Femur (tissue), 1 donor: ENCODE data around the gene LINC00237.

Source experiments
- DNase-seq: peaks from one replicate; pipeline ENCODE4 v3.0.0-alpha.2; 2017

LINC00237 gene

DNA sequence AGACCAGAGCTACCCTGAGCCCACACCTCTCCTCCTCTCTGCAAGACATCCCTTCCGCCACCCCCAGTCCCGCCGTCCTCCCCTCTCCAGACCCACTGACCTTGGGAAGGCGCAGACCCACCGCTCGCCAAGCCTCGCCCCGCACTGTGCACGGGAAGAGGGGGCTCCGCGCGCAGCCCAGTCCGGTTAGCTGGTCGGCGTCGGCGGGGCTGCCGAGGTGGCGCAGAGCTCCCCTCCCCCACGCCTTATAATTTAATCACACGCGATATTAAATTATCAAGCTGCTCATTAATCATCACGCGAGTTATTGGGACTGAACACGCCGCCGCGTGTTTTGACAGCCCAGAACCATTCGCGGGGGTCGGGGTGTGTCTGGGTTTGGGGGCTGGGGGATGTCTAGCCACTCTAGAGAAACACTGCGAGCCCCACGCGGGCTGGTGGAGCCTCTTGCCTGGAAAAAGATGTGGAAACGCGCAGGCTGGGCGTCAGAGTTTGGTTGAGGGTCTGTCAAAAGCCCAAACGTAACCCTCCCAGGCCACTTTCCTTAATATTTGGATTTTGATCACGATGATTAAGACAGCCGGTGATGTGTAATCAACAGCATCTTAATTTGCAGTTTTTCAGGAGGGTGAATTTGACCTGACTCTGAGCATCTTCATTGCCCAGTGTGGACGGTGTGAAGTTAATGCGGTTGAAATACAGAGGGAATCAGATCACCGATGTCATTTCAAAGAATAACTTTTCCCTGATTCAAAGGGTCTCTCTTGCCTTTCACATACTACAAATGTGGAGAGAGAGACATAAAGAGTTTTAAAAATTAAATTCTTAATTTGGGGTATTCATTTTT lies at the start of gene LINC00237:
Gene LINC00237, minus strand, starts transcription at position 188 of the 847 bp plus-strand sequence.
- no peak for DNase-seq

DNA sequence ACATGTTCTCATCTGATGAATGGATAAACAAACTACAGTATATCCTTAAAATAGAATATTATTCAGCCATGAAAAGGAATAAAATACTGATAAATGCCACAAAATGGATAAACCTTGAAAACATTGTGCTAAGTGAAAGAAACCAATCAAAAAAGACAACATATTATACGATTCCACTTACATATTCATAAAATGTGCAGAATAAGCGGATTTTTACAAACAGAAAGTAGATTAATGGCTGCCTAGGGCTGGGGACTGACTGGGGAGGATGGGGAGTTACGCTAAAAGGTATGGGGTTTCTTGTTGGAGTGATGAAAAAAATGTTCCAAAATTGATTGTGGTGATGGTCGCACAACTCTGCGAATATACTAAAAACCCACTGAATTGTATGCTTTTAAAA lies 49.1 kb upstream of the LINC00237 start:
- DNase-seq, result no peak

DNA sequence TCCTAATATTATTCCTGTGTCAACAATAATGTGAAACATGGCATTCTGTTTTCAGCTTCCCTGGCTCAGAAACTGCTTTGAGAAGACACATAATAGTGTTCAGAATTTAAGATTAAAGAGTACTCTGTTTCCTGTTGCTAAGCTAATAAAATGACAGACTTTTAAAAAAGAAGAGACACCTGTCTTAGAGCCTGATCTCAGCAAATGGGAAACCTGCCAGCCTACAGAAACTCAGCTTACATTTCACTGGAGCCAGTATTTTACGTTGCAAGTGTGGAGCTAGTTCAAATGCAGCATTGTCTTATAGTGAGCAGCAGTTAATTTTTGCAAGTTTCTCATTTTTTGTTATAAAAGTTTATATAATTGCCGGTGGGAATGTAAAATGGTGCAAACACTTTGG lies 48.5 kb upstream of the LINC00237 start:
- DNase-seq, result no peak

- no peak for DNase-seq
These were observed 45.6 kb upstream of the LINC00237 start for GRCh38 chr20:21151791-21152190.

DNA sequence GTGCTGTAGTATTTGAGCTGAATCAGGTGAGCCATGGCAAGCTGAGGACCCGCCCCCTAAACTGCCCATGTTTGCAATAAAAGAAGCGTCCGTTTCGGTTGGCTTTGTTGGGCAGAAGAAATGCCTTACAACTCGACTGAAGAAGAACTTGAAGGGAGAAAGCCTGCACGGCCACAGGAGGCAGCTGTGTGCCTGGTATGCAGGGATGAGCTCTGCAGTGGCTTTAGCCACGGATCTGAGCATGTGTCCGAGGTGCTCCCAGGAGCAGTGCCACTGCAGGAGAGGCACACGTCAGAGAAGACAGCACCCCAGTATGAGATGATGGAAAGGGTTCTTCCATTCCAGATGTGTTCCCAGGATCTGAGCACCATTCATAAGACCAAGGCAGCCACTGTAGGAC lies 43.2 kb upstream of the LINC00237 start:
- DNase-seq, result no peak

DNA sequence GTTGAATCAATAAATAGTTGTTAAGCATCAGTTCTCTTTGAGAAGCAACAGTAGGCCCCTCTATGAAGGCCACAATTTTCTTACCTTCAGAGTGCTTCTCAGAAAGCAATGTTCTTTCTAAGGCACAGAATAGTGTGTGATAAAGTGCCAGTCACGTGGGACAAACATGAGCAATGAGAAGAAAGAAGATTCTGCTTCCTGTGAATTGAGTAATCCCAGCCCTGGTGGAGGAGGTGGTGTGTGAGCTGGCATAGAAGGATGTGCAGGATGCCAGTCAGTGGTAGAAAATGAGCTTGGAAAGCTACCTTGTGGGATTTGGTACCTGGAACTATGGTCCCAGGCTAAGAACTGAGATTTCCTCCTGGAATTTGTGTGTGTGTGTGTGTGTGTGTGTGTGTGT lies 41.4 kb upstream of the LINC00237 start:
- DNase-seq, result no peak

GRCh38 chr20:21146215-21146614 lies 40.1 kb upstream of the LINC00237 start:
- no peak for DNase-seq

DNA sequence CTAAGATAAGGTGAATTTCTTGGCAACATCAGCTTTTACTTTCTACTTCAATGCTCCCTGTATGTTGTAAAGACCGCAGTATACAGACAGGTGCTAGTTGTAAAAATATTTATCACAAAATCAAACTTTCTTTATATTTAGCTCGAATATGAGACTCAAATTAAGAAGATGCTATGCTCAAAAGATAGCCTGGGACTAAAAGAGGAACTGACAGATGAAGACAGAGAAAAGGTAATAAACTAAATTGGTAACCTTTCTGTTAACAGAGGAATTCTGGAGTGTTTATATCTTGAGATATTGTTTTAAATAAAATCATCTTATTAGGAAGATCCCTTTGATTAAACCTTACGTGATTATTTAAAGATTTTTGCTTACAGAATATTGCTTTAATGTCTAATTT lies 39.3 kb upstream of the LINC00237 start:
- DNase-seq, result no peak

GRCh38 chr20:21143194-21143890 lies 37.2 kb upstream of the LINC00237 start:
- no peak for DNase-seq

- DNase-seq, result no peak
These were observed 35.7 kb upstream of the LINC00237 start for GRCh38 chr20:21141825-21142224.

DNA sequence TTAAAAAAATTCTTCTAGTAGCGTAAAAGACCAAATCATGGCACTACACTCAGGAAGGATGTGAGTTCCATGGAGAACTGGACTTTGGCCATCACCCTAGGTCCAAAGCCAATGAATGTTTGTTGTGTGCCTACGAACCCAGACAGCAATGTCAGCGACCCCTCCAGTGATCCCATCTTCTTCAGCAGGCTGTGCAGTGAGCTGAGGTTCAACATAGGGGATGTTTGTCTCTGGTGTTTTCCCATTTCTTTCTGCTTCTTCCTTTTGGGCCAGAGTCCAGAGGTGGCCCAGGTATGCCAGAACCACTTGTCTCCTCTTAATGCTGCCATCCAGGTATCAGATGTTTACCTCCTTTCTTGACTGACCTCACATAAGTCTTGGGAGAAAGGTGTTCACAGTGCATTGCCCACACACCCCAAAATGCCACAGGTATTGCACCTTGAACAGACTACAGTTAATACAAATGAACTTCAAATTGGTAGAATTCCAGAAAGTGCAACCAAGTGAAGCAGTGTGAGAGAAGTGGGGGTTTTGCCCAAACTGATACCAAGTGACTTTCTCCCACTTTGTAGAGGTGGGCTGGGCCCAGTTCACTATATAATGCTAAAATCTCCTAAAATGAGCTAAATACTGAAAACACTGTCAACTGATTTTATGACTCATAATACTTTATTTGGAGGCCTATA lies 33.9 kb upstream of the LINC00237 start:
- DNase-seq, result no peak

GRCh38 chr20:21137078-21137477 lies 30.9 kb upstream of the LINC00237 start:
- DNase-seq, result no peak

DNA sequence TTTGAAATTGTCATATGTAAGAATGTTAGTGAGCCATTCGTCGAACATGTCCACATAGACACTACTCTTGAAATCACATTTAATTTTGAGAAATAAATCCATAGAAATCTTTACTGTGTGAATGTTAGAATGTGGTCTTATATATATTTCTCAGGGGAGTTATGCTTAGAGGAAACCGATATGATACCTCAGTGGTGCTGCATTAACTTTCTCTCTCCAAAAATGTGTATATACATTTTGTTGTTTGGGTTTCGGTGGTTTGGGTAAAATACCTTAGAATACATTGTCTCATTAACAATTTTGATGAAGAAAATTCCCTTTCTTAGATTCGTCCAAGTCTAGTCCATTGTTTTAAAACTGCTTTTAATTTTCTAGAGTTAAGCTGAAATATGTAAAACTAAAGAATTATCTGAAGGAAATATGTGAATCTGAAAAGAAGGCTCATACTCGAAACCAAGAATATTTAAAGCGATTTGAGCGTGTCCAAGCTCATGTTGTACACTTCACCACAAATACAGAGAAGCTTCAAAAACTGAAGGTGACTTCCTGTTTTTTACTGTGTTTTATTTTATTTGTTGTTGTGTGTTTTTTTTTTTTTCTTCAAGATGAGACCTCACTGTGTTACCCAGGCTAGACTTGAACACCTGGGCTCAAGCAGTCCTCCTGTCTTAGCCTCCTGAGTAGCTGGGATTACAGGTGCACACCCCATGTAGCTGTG lies 30.0 kb upstream of the LINC00237 start:
- DNase-seq, result no peak

GRCh38 chr20:21134883-21135493 lies 28.8 kb upstream of the LINC00237 start:
- DNase-seq, result no peak

DNA sequence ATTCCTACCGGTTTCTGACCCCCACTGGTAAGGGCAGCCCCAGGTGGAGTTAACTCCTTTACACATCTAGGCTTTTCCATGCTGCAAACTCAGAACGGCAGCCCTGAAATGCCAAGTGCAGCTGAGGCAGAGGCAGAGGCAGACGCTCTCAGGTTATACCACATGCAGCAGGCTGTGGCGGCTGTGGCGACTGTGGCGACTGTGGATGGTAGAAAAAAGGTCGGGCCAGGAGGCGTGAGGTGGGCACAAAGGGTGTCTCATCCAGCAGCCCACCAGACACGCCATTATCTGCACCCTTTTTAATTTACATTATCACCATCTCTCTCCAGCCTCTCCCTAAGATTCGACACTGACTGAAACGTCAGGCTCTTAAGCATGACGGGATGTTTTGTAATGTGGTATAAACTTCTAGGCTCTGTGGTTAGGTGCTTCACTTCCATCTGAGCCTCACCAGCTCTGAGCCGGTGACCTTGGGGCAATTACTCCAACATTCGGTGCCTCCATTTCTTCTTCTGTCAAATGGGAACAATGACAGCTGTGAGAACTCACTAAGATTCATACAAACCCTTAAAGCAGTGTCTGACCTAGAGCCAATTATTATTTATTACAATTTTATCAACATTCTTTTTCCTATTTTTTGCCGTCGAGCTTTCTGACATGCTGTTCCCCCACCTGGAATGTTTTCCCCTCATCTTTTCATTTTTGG lies 27.9 kb upstream of the LINC00237 start:
- DNase-seq, result no peak

GRCh38 chr20:21133404-21133803 lies 27.2 kb upstream of the LINC00237 start:
- DNase-seq, result no peak

- DNase-seq, result no peak
These were observed 23.7 kb upstream of the LINC00237 start for GRCh38 chr20:21129861-21130260.

GRCh38 chr20:21127201-21127981 lies 21.2 kb upstream of the LINC00237 start:
- no peak for DNase-seq

DNA sequence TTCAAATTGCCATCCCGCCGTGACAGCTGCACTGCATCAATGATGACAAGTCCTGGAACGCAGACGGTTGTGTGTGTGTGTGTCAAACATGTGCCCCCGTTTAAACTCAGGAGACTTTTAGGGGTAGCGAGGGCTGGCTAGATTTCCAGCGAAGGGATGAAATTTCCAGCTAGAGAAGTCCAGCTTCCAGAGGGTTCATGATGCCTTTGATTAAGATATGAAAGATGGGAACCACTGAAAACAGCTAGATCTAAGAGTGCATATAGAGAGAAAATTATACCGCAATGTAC lies 20.4 kb upstream of the LINC00237 start:
- DNase-seq, result no peak

GRCh38 chr20:21125849-21126580 lies 19.9 kb upstream of the LINC00237 start, which contains the start of gene KIZ:
Gene KIZ, plus strand, starts transcription at chr20:21126082. Its CDS starts 34 bp downstream, at chr20:21126116.
- DNase-seq, result peak; percentile 98
